Fibroblast of lung (primary cell): ENCODE results near the gene IMP3. TPM values are rescaled to one million over a fixed set of nuclear protein-coding genes. Genes with fewer than 3 reads are reported as not detected.
"Not testable (repeated sequence)": the region's sequence is repeated elsewhere in the genome, so short reads cannot be mapped to it uniquely, and the experiment has no call there.

ENCODE experiments used
- DNase-seq, 2 donors: peaks; one replicate each; pipeline versions ENCODE4 v3.0.0 to v3.0.0-alpha.2; 2010; ENCODE audit warnings: low read depth in 2 of 2
- H2AFZ ChIP-seq: 2 replicates; pipeline ENCODE4 v1.5.1; 2012; ENCODE audit warnings: low read length, control low read depth, inconsistent platforms
- H3K27ac ChIP-seq: 2 replicates; pipeline ENCODE4 v1.5.1; 2011; ENCODE audit warnings: low read length, control low read depth; ENCODE audit not compliant: insufficient read depth
- H3K27me3 ChIP-seq: 2 replicates; pipeline ENCODE4 v1.5.1; 2011; ENCODE audit warnings: mild to moderate bottlenecking, low read length; ENCODE audit not compliant: control insufficient read depth, insufficient read depth
- H3K36me3 ChIP-seq: 2 replicates; pipeline ENCODE4 v1.5.1; 2011; ENCODE audit warnings: low read length; ENCODE audit not compliant: control insufficient read depth, insufficient read depth
- H3K4me1 ChIP-seq: 2 replicates; pipeline ENCODE4 v1.5.1; 2011; ENCODE audit warnings: low read length; ENCODE audit not compliant: control insufficient read depth, insufficient read depth; ENCODE audit errors: extremely low read depth
- H3K4me2 ChIP-seq: 2 replicates; pipeline ENCODE4 v1.5.1; 2011; ENCODE audit warnings: low read length, control low read depth; ENCODE audit not compliant: insufficient read depth; ENCODE audit errors: extremely low read depth
- H3K4me3 ChIP-seq, 4 experiments: fragments of 200-600 bp in 1 of 4; sonication (generic) in 1 of 4; replicated peaks in 1 of 4; 2 replicates each; pipeline ENCODE4 v1.5.1; 2011 to 2016; ENCODE audit warnings: low read length in 4 of 4, low read depth in 3 of 4, mild to moderate bottlenecking in 3 of 4, control low read depth in 2 of 4, inconsistent platforms in 1 of 4, mixed read lengths in 1 of 4; ENCODE audit not compliant: insufficient read depth in 1 of 4; ENCODE audit errors: control extremely low read depth in 1 of 4
- H3K79me2 ChIP-seq: 2 replicates; pipeline ENCODE4 v1.5.1; 2012; ENCODE audit warnings: mild to moderate bottlenecking, low read length, inconsistent platforms; ENCODE audit not compliant: control insufficient read depth, insufficient read depth
- H3K9ac ChIP-seq: 2 replicates; pipeline ENCODE4 v1.5.1; 2011; ENCODE audit warnings: mild to moderate bottlenecking, low read length, control low read depth; ENCODE audit not compliant: insufficient read depth
- H3K9me3 ChIP-seq: 2 replicates; pipeline ENCODE4 v1.5.1; 2012; ENCODE audit warnings: low read depth, low read length; ENCODE audit not compliant: control insufficient read depth, insufficient read depth
- H4K20me1 ChIP-seq: 2 replicates; pipeline ENCODE4 v1.5.1; 2011; ENCODE audit warnings: low read length; ENCODE audit not compliant: control insufficient read depth, insufficient read depth; ENCODE audit errors: extremely low read depth
- CTCF ChIP-seq, 2 donors: IDR thresholded peaks in 1 of 2; conservative IDR thresholded peaks in 1 of 2; 1 replicate in 1 of 2; 2 replicates in 1 of 2; pipeline ENCODE4 v1.5.1; 2011 to 2012; ENCODE audit warnings: low read length in 2 of 2, control low read depth in 1 of 2, inconsistent platforms in 1 of 2, low read depth in 1 of 2, mild to moderate bottlenecking in 1 of 2
- EZH2 ChIP-seq: IDR thresholded peaks from 2 replicates; pipeline ENCODE4 v1.5.1; 2012; ENCODE audit warnings: low read length, control low read depth, mild to moderate bottlenecking; ENCODE audit errors: missing control alignments
- polyA plus RNA-seq, 2 donors: library from polyadenylated mRNA; depleted of rRNA in 1 of 2; stranded (reverse) in 1 of 2; unstranded in 1 of 2; fragments of >200 nt; gene quantifications; 2 replicates each; pipeline ENCODE4 v1.2.1, GENCODE V29; 2011 to 2012; ENCODE audit warnings: missing spikeins in 1 of 2
- total RNA-seq: library from RNA; depleted of rRNA; stranded (reverse); fragments of >200 nt; gene quantifications from 2 replicates; pipeline ENCODE4 v1.2.1, GENCODE V29; 2014

Gene IMP3
- total and polyA plus RNA-seq, 2 donors (not counting 1 experiment from before 2014, with no cell fraction given): 34.0 to 45.1 TPM

DNA sequence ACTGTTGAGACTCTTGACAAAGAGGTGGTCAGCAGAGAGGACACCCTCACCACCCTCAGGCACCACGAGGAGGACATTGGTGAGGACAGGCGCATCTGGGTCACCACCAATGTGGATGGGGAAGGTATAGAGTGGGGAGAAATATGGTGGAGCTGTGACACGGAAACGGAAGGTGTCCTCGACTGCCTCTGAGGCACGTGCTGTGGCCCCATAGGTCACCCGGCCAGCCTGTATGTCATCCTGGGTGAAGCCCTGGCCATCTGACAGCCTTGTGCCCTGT is 48.2 kb upstream of the IMP3 start:
- Histone ChIP-seq H3K27me3 (no peaks in the 10 kb centered on the region), H3K4me1 (peaks cover 2% of the 10 kb centered on the region), H3K36me3 (peaks cover 35% of the 10 kb centered on the region), H4K20me1 (no peaks in the 10 kb centered on the region), H3K79me2 (peaks cover 4% of the 10 kb centered on the region), H3K9ac (no peak overlapping the region), H2AFZ (no peak overlapping the region), H3K27ac (no peak overlapping the region), H3K4me3 (no peak overlapping the region), H3K9me3 (no peaks in the 10 kb centered on the region), H3K4me2 (no peak overlapping the region)
- no peak for DNase-seq
- TF ChIP-seq CTCF (conservative IDR thresholded peaks at IDR 0.05 in 1 of 2, IDR thresholded peaks at IDR 0.05 in 1 of 2; ENCODE audit: low read depth in 1 of 2, low read length in 2 of 2) (no peak), EZH2 (no peak)

DNA sequence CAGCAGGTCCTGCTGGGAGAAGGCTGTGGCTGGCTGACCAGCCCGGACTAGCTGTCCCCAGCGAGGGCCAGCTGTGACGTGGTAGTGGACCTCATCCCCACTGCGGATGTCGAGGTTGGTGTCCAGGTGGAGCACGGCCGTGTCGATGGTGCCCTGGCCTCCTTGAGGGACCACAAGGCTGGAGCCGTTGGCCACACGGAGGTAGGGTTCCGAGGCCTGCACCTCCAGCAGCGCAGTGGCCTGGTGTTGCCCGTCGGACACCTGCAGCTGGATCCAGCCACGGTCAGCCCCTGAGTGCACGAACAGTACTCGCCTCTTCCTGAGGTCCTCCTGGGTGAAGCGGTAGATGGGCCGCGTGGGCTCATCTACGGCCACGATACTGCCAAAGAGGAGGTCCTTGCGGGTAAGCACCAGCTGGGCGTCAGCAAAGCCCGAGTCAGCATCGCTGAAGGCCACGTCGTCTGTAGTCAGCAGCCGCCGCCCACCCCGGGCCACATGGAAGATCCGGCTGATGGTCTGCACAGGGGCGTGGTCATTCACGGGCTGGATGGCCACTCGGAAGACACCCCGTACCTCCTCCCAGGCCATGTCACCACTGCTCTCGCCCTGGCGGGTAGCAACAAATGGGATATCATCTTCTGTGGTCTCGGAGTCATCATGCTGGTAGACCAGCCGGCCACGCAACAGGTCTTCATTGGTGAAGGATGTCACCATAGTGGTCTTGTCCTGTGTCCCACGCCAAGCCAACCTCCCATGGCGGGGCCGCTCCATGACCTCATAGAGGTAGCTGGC is 47.7 kb upstream of the IMP3 start:
- Histone ChIP-seq H3K4me2 (no peak overlapping the region), H3K4me1 (no peaks in the 10 kb centered on the region), H3K36me3 (peaks cover 35% of the 10 kb centered on the region), H3K9ac (no peak overlapping the region), H3K4me3 (no peak overlapping the region), H4K20me1 (no peaks in the 10 kb centered on the region), H3K9me3 (no peaks in the 10 kb centered on the region), H3K79me2 (peaks cover 4% of the 10 kb centered on the region), H2AFZ (no peak overlapping the region), H3K27ac (no peak overlapping the region), H3K27me3 (no peaks in the 10 kb centered on the region)
- TF ChIP-seq EZH2 (no peak), CTCF (conservative IDR thresholded peaks at IDR 0.05 in 1 of 2, IDR thresholded peaks at IDR 0.05 in 1 of 2; ENCODE audit: low read depth in 1 of 2, low read length in 2 of 2) (no peak)
- DNase-seq: no peak

DNA sequence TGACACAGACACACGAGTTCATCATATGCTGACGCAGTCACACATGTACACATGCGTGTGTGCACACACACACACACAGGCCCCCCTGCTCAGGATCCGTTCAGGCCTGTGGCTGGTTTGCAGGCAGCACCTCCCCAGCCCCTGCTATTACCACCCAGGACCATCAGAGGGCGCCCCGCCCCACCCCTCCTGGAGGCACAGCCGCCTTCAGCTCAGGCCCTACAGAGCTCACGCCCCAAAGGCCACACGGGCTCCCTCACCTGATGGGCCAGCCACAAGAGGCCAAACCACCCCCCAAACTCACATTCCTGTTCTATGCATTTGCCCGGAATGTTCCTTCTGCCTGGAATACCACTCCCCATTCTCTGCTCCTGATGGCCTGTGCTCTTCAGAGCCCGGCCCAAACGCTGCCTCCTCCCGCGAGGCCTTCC is 46.2 kb upstream of the IMP3 start:
- not testable (repeated sequence) for H2AFZ ChIP-seq, H3K79me2 ChIP-seq, H3K27ac ChIP-seq, H3K27me3 ChIP-seq, H3K4me1 ChIP-seq, H3K4me2 ChIP-seq, H4K20me1 ChIP-seq, H3K9me3 ChIP-seq, H3K9ac ChIP-seq, H3K4me3 ChIP-seq
- H3K36me3 ChIP-seq: peaks cover 47% of the 10 kb centered on the region
- peak; percentile 40 to 63 for TF ChIP-seq CTCF (conservative IDR thresholded peaks at IDR 0.05 in 1 of 2, IDR thresholded peaks at IDR 0.05 in 1 of 2; ENCODE audit: low read depth in 1 of 2, low read length in 2 of 2)
- peak; percentile 36 to 47 for DNase-seq
